KOPT-K1 (cell line): ENCODE measurements around the gene FBXO34.
A peak's percentile ranks its signal among the peaks of the same experiment; 100 is the strongest.

Experiments
- H3K27ac ChIP-seq: fragments of 200-600 bp; sonication (generic); 2 replicates; pipeline ENCODE4 v1.5.1; 2016; ENCODE audit warnings: antibody characterized with exemption, mild to moderate bottlenecking, low read depth, low read length; ENCODE audit not compliant: poor library complexity, severe bottlenecking
- H3K36me3 ChIP-seq: fragments of 200-600 bp; sonication (generic); 2 replicates; pipeline ENCODE4 v1.5.1; 2017; ENCODE audit warnings: antibody characterized with exemption, mild to moderate bottlenecking, low read length, moderate library complexity; ENCODE audit not compliant: insufficient read depth
- H3K9me3 ChIP-seq: fragments of 200-600 bp; sonication (generic); 2 replicates; pipeline ENCODE4 v1.5.1; 2017; ENCODE audit warnings: antibody characterized with exemption, low read length, mild to moderate bottlenecking; ENCODE audit not compliant: insufficient read depth, poor library complexity, severe bottlenecking

The FBXO34 gene

GRCh38 chr14:55254581-55254980 is 16.6 kb upstream of the FBXO34 start:
- Histone ChIP-seq H3K9me3 (no peaks in the 10 kb centered on the region), H3K36me3 (no peaks in the 10 kb centered on the region)

GRCh38 chr14:55255979-55256378 is 15.2 kb upstream of the FBXO34 start:
- Histone ChIP-seq H3K9me3 (no peaks in the 10 kb centered on the region), H3K36me3 (no peaks in the 10 kb centered on the region), H3K27ac (no peak overlapping the region)

More at GRCh38 chr14:55254581-55254980, 16.6 kb upstream of the FBXO34 start:
- no peak overlapping the region for H3K27ac ChIP-seq

GRCh38 chr14:55256586-55256985 is 14.6 kb upstream of the FBXO34 start:
- no peak overlapping the region for H3K27ac ChIP-seq

GRCh38 chr14:55265197-55265596 is 6.0 kb upstream of the FBXO34 start:
- Histone ChIP-seq H3K27ac (no peak overlapping the region), H3K9me3 (no peaks in the 10 kb centered on the region), H3K36me3 (no peaks in the 10 kb centered on the region)

More at GRCh38 chr14:55256586-55256985, 14.6 kb upstream of the FBXO34 start:
- H3K36me3 ChIP-seq: no peaks in the 10 kb centered on the region
- no peaks in the 10 kb centered on the region for H3K9me3 ChIP-seq

GRCh38 chr14:55267820-55268219 is 3.4 kb upstream of the FBXO34 start:
- Histone ChIP-seq H3K9me3 (no peaks in the 10 kb centered on the region), H3K36me3 (no peaks in the 10 kb centered on the region), H3K27ac (no peak overlapping the region)

- Histone ChIP-seq H3K9me3 (no peaks in the 10 kb centered on the region), H3K36me3 (no peaks in the 10 kb centered on the region), H3K27ac (peak overlapping the region; percentile 72)
Observed at GRCh38 chr14:55271572-55272298, 514 bp downstream of the FBXO34 start.

- H3K27ac ChIP-seq: peak overlapping the region; percentile 72
Observed at GRCh38 chr14:55272387-55272786, 1.2 kb downstream of the FBXO34 start.

GRCh38 chr14:55272922-55273321 is 1.7 kb downstream of the FBXO34 start:
- no peak overlapping the region for H3K27ac ChIP-seq
- no peaks in the 10 kb centered on the region for H3K36me3 ChIP-seq
- H3K9me3 ChIP-seq: no peaks in the 10 kb centered on the region

More at GRCh38 chr14:55272387-55272786, 1.2 kb downstream of the FBXO34 start:
- H3K36me3 ChIP-seq: no peaks in the 10 kb centered on the region
- no peaks in the 10 kb centered on the region for H3K9me3 ChIP-seq

- no peaks in the 10 kb centered on the region for H3K9me3 ChIP-seq
- H3K27ac ChIP-seq: no peak overlapping the region
Observed at GRCh38 chr14:55274146-55274545, 2.9 kb downstream of the FBXO34 start.

GRCh38 chr14:55274751-55275150 is 3.5 kb downstream of the FBXO34 start:
- H3K27ac ChIP-seq: no peak overlapping the region

More at GRCh38 chr14:55274146-55274545, 2.9 kb downstream of the FBXO34 start:
- no peaks in the 10 kb centered on the region for H3K36me3 ChIP-seq

GRCh38 chr14:55276736-55277135 is 5.5 kb downstream of the FBXO34 start:
- Histone ChIP-seq H3K36me3 (0 out of 2 replicates have a peak, but pooled peaks cover 5% of the 10 kb centered on the region), H3K9me3 (no peaks in the 10 kb centered on the region), H3K27ac (no peak overlapping the region)

More at GRCh38 chr14:55274751-55275150, 3.5 kb downstream of the FBXO34 start:
- Histone ChIP-seq H3K36me3 (0 out of 2 replicates have a peak, but pooled peaks cover 4% of the 10 kb centered on the region), H3K9me3 (no peaks in the 10 kb centered on the region)

- Histone ChIP-seq H3K9me3 (no peaks in the 10 kb centered on the region), H3K36me3 (0 out of 2 replicates have a peak, but pooled peaks cover 5% of the 10 kb centered on the region), H3K27ac (peak overlapping the region; percentile 30)
Observed at GRCh38 chr14:55277972-55278740, 6.9 kb downstream of the FBXO34 start.

GRCh38 chr14:55279384-55279783 is 8.2 kb downstream of the FBXO34 start:
- Histone ChIP-seq H3K27ac (no peak overlapping the region), H3K36me3 (0 out of 2 replicates have a peak, but pooled peaks cover 5% of the 10 kb centered on the region), H3K9me3 (no peaks in the 10 kb centered on the region)

- H3K36me3 ChIP-seq: peaks cover 13% of the 10 kb centered on the region
- H3K27ac ChIP-seq: no peak overlapping the region
Observed at GRCh38 chr14:55281316-55281839, 10.2 kb downstream of the FBXO34 start.

GRCh38 chr14:55285048-55285652 is 13.9 kb downstream of the FBXO34 start:
- Histone ChIP-seq H3K9me3 (no peaks in the 10 kb centered on the region), H3K36me3 (peaks cover 9% of the 10 kb centered on the region), H3K27ac (no peak overlapping the region)

More at GRCh38 chr14:55281316-55281839, 10.2 kb downstream of the FBXO34 start:
- no peaks in the 10 kb centered on the region for H3K9me3 ChIP-seq
